Measurements from ENCODE around the gene KRT5.

GRCh38 chr12:52524241-52524897 is 4.2 kb upstream of the KRT5 start:
- TF ChIP-seq POLR2AphosphoS5 (IDR thresholded peaks at IDR 0.05) = no peak
- no peak for TF ChIP-seq CTCF (IDR thresholded peaks at IDR 0.05)
- TF ChIP-seq POLR2A (IDR thresholded peaks at IDR 0.05) = no peak
